Fibroblast of skin of left quadriceps (primary cell): Measurements from ENCODE around the gene MACROD2.

ENCODE experiments used
- DNase-seq, 2 experiments: peaks; one replicate each; pipeline ENCODE4 v3.0.0-alpha.2; 2013; ENCODE audit warnings: low read depth in 2 of 2

The MACROD2 gene

GRCh38 chr20:15047042-15047441 lies 1051.7 kb downstream of the MACROD2 start:
- no peak for DNase-seq

- DNase-seq = no peak
Measured at GRCh38 chr20:15047601-15048000, 1052.3 kb downstream of the MACROD2 start.

GRCh38 chr20:15056246-15056645 lies 1060.9 kb downstream of the MACROD2 start:
- no peak for DNase-seq

GRCh38 chr20:15058841-15059240 lies 1063.5 kb downstream of the MACROD2 start:
- DNase-seq = no peak

GRCh38 chr20:15059438-15059837 lies 1064.1 kb downstream of the MACROD2 start:
- no peak for DNase-seq

- DNase-seq = no peak
Measured at GRCh38 chr20:15060265-15061060, 1065.1 kb downstream of the MACROD2 start.

- DNase-seq = no peak
Measured at GRCh38 chr20:15061061-15061430, 1065.7 kb downstream of the MACROD2 start.

GRCh38 chr20:15061955-15062354 lies 1066.6 kb downstream of the MACROD2 start:
- no peak for DNase-seq

- no peak for DNase-seq
Measured at GRCh38 chr20:15063081-15063480, 1067.8 kb downstream of the MACROD2 start.

- no peak for DNase-seq
Measured at GRCh38 chr20:15064741-15065140, 1069.4 kb downstream of the MACROD2 start.

GRCh38 chr20:15065794-15066193 lies 1070.5 kb downstream of the MACROD2 start:
- DNase-seq = peak; percentile 40 to 45

GRCh38 chr20:15068486-15068885 lies 1073.2 kb downstream of the MACROD2 start:
- no peak for DNase-seq

- DNase-seq = no peak
Measured at GRCh38 chr20:15069355-15069754, 1074.0 kb downstream of the MACROD2 start.

GRCh38 chr20:15071085-15071808 lies 1075.9 kb downstream of the MACROD2 start:
- DNase-seq = peak; percentile 66 to 68

GRCh38 chr20:15072316-15072715 lies 1077.0 kb downstream of the MACROD2 start:
- no peak for DNase-seq

- no peak for DNase-seq
Measured at GRCh38 chr20:15075586-15075985, 1080.3 kb downstream of the MACROD2 start.

- no peak for DNase-seq
Measured at GRCh38 chr20:15076785-15077184, 1081.5 kb downstream of the MACROD2 start.

GRCh38 chr20:15077733-15078250 lies 1082.5 kb downstream of the MACROD2 start:
- DNase-seq = no peak

- DNase-seq = no peak
Measured at GRCh38 chr20:15079594-15080340, 1084.5 kb downstream of the MACROD2 start.

- no peak for DNase-seq
Measured at GRCh38 chr20:15081261-15081660, 1085.9 kb downstream of the MACROD2 start.

- DNase-seq = no peak
Measured at GRCh38 chr20:15091421-15092037, 1096.2 kb downstream of the MACROD2 start.

- no peak for DNase-seq
Measured at GRCh38 chr20:15098351-15098750, 1103.0 kb downstream of the MACROD2 start.
